HCT116 (cell line): ENCODE measurements around the gene ZFPL1.

Source experiments
- EZH2 ChIP-seq: fragments of 200-600 bp; sonication (generic); IDR thresholded peaks from 2 replicates; pipeline ENCODE4 v1.6.1; 2017; ENCODE audit warnings: antibody characterized with exemption, mixed run types
- EZH2phosphoT487 ChIP-seq: fragments of 200-600 bp; IDR thresholded peaks from 2 replicates; pipeline ENCODE4 v1.6.1; 2018; ENCODE audit warnings: antibody characterized with exemption, borderline replicate concordance
- JUND ChIP-seq: IDR thresholded peaks from 2 replicates; pipeline ENCODE4 v1.6.1; 2012
- POLR2A ChIP-seq: IDR thresholded peaks from 2 replicates; pipeline ENCODE4 v1.7.0; 2011; ENCODE audit warnings: borderline replicate concordance; ENCODE audit not compliant: insufficient read depth, insufficient read length; ENCODE audit errors: extremely low read depth
- SIN3A ChIP-seq: IDR thresholded peaks from 2 replicates; pipeline ENCODE4 v1.6.1; 2012; ENCODE audit warnings: low read depth
- SRF ChIP-seq: IDR thresholded peaks from 2 replicates; pipeline ENCODE4 v1.6.1; 2012; ENCODE audit warnings: low read depth
- TF ChIP-seq, protein P1 (sequence below), 3 experiments: fragments of 200-600 bp in 1 of 3; sonication (generic) in 1 of 3; IDR thresholded peaks in 2 of 3; conservative IDR thresholded peaks in 1 of 3; 2 replicates each; pipeline ENCODE4 v1.5.1; 2012 to 2017; ENCODE audit warnings: low read depth in 2 of 3, low read length in 2 of 3, antibody characterized with exemption in 1 of 3, borderline replicate concordance in 1 of 3, control low read depth in 1 of 3, mild to moderate bottlenecking in 1 of 3, mixed read lengths in 1 of 3, mixed run types in 1 of 3, moderate library complexity in 1 of 3; ENCODE audit not compliant: insufficient read depth in 1 of 3
- TF ChIP-seq, protein P2 (sequence below): IDR thresholded peaks from 2 replicates; pipeline ENCODE4 v1.6.1; 2012; ENCODE audit warnings: low read depth

- TF ChIP-seq, protein P1, sequence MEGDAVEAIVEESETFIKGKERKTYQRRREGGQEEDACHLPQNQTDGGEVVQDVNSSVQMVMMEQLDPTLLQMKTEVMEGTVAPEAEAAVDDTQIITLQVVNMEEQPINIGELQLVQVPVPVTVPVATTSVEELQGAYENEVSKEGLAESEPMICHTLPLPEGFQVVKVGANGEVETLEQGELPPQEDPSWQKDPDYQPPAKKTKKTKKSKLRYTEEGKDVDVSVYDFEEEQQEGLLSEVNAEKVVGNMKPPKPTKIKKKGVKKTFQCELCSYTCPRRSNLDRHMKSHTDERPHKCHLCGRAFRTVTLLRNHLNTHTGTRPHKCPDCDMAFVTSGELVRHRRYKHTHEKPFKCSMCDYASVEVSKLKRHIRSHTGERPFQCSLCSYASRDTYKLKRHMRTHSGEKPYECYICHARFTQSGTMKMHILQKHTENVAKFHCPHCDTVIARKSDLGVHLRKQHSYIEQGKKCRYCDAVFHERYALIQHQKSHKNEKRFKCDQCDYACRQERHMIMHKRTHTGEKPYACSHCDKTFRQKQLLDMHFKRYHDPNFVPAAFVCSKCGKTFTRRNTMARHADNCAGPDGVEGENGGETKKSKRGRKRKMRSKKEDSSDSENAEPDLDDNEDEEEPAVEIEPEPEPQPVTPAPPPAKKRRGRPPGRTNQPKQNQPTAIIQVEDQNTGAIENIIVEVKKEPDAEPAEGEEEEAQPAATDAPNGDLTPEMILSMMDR (IDR thresholded peaks at IDR 0.05 in 2 of 3, conservative IDR thresholded peaks at IDR 0.05 in 1 of 3; ENCODE audit: borderline replicate concordance in 1 of 3, insufficient read depth in 1 of 3, low read depth in 2 of 3, low read length in 2 of 3), result no peak
- TF ChIP-seq SRF (no peak), EZH2phosphoT487 (no peak), SIN3A (no peak), EZH2 (no peak), POLR2A (no peak), JUND (no peak)
- TF ChIP-seq, protein P2, sequence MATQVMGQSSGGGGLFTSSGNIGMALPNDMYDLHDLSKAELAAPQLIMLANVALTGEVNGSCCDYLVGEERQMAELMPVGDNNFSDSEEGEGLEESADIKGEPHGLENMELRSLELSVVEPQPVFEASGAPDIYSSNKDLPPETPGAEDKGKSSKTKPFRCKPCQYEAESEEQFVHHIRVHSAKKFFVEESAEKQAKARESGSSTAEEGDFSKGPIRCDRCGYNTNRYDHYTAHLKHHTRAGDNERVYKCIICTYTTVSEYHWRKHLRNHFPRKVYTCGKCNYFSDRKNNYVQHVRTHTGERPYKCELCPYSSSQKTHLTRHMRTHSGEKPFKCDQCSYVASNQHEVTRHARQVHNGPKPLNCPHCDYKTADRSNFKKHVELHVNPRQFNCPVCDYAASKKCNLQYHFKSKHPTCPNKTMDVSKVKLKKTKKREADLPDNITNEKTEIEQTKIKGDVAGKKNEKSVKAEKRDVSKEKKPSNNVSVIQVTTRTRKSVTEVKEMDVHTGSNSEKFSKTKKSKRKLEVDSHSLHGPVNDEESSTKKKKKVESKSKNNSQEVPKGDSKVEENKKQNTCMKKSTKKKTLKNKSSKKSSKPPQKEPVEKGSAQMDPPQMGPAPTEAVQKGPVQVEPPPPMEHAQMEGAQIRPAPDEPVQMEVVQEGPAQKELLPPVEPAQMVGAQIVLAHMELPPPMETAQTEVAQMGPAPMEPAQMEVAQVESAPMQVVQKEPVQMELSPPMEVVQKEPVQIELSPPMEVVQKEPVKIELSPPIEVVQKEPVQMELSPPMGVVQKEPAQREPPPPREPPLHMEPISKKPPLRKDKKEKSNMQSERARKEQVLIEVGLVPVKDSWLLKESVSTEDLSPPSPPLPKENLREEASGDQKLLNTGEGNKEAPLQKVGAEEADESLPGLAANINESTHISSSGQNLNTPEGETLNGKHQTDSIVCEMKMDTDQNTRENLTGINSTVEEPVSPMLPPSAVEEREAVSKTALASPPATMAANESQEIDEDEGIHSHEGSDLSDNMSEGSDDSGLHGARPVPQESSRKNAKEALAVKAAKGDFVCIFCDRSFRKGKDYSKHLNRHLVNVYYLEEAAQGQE, result no peak
Measured at GRCh38 chr11:65059523-65059922, 24.5 kb upstream of the ZFPL1 start.
